Mesothelial cell of epicardium (in vitro differentiated cells): ENCODE measurements around the gene NHSL2. TPM values are rescaled to one million over a fixed set of nuclear protein-coding genes. Genes with fewer than 3 reads are reported as not detected.

Source experiments
- DNase-seq, 2 experiments: peaks; one replicate each; pipeline ENCODE4 v3.0.0; 2021; ENCODE audit warnings: low spot score in 2 of 2; ENCODE audit not compliant: unreplicated experiment in 2 of 2
- H3K27ac Mint-ChIP-seq: 2 replicates; pipeline ENCODE4 v1.8.0; 2021; ENCODE audit warnings: mixed read lengths
- H3K27me3 Mint-ChIP-seq: 2 replicates; pipeline ENCODE4 v1.8.0; 2021; ENCODE audit warnings: low read depth, mixed read lengths
- H3K36me3 Mint-ChIP-seq: 2 replicates; pipeline ENCODE4 v1.8.0; 2021; ENCODE audit warnings: mixed read lengths
- H3K4me1 Mint-ChIP-seq: 2 replicates; pipeline ENCODE4 v1.8.0; 2021; ENCODE audit warnings: mixed read lengths
- H3K4me3 Mint-ChIP-seq: 2 replicates; pipeline ENCODE4 v1.8.0; 2021; ENCODE audit warnings: mild to moderate bottlenecking, moderate library complexity, mixed read lengths
- H3K9me3 Mint-ChIP-seq: 2 replicates; pipeline ENCODE4 v1.8.0; 2021; ENCODE audit warnings: mixed read lengths
- CTCF ChIP-seq: fragments of 200-600 bp; sonication (generic); IDR thresholded peaks from one replicate; pipeline ENCODE4 v1.5.0; 2021; ENCODE audit warnings: antibody characterized with exemption; ENCODE audit not compliant: unreplicated experiment
- total RNA-seq: library from RNA; stranded (reverse); gene quantifications from 3 replicates; pipeline ENCODE4 v1.2.1, GENCODE V29; 2021

Gene NHSL2
- total RNA-seq, 1 donor from 2014 or later, result 24.0 TPM

GRCh38 chrX:72137846-72138495, 227.3 kb downstream of the NHSL2 start:
- no peak for DNase-seq
- no peak overlapping the region for H3K4me3 Mint-ChIP-seq
- no peak overlapping the region for H3K27ac Mint-ChIP-seq
- TF ChIP-seq CTCF, result no peak
- peaks cover 17% of the 10 kb centered on the region for H3K36me3 Mint-ChIP-seq
- no peaks in the 10 kb centered on the region for H3K27me3 Mint-ChIP-seq
- H3K9me3 Mint-ChIP-seq, result peaks cover 11% of the 10 kb centered on the region
- H3K4me1 Mint-ChIP-seq, result peaks cover 3% of the 10 kb centered on the region

- no peaks in the 10 kb centered on the region for H3K27me3 Mint-ChIP-seq
- no peak overlapping the region for H3K27ac Mint-ChIP-seq
- peaks cover 7% of the 10 kb centered on the region for H3K9me3 Mint-ChIP-seq
- H3K36me3 Mint-ChIP-seq, result peaks cover 17% of the 10 kb centered on the region
- no peak for DNase-seq
- peaks cover 3% of the 10 kb centered on the region for H3K4me1 Mint-ChIP-seq
- no peak for TF ChIP-seq CTCF
- H3K4me3 Mint-ChIP-seq, result no peak overlapping the region
Measured at GRCh38 chrX:72139538-72139937, 228.9 kb downstream of the NHSL2 start.

- Mint-ChIP-seq H3K4me1 (peaks cover 3% of the 10 kb centered on the region), H3K27ac (no peak overlapping the region), H3K4me3 (no peak overlapping the region), H3K36me3 (peaks cover 17% of the 10 kb centered on the region), H3K9me3 (peaks cover 7% of the 10 kb centered on the region), H3K27me3 (no peaks in the 10 kb centered on the region)
- no peak for DNase-seq
- no peak for TF ChIP-seq CTCF
Measured at GRCh38 chrX:72141372-72142004, 230.8 kb downstream of the NHSL2 start.

GRCh38 chrX:72142094-72142793, 231.6 kb downstream of the NHSL2 start:
- Mint-ChIP-seq H3K27me3 (no peaks in the 10 kb centered on the region), H3K27ac (no peak overlapping the region), H3K4me3 (no peak overlapping the region), H3K9me3 (peaks cover 7% of the 10 kb centered on the region), H3K4me1 (peaks cover 3% of the 10 kb centered on the region), H3K36me3 (peaks cover 17% of the 10 kb centered on the region)
- no peak for DNase-seq
- no peak for TF ChIP-seq CTCF

GRCh38 chrX:72142794-72143608, 232.4 kb downstream of the NHSL2 start:
- Mint-ChIP-seq H3K9me3 (peaks cover 7% of the 10 kb centered on the region), H3K27ac (peak overlapping the region; percentile 36), H3K4me1 (peaks cover 3% of the 10 kb centered on the region), H3K4me3 (no peak overlapping the region), H3K36me3 (peaks cover 17% of the 10 kb centered on the region), H3K27me3 (no peaks in the 10 kb centered on the region)
- no peak for DNase-seq
- no peak for TF ChIP-seq CTCF
